Activated CD4-positive, alpha-beta T cell treated with anti-CD3 and anti-CD28 coated beads, Interleukin-2, amount 50 U/mL, for 4 hours (primary cell): ENCODE measurements around the gene TOMM34.
A peak's percentile ranks its signal among the peaks of the same experiment; 100 is the strongest.

Source experiments
- DNase-seq, 2 experiments: peaks; one replicate each; pipeline ENCODE4 v3.0.0-alpha.2; 2020

TOMM34 gene

GRCh38 chr20:44962483-44962882 is 2.3 kb upstream of the TOMM34 start:
- no peak for DNase-seq

- DNase-seq: no peak
These were observed 1.7 kb upstream of the TOMM34 start for GRCh38 chr20:44961870-44962267.

- no peak for DNase-seq
These were observed 1.0 kb upstream of the TOMM34 start for GRCh38 chr20:44961011-44961869.

- peak; percentile 78 to 82 for DNase-seq
These were observed 527 bp downstream of the TOMM34 start for GRCh38 chr20:44959638-44960102.

- no peak for DNase-seq
These were observed 1.0 kb downstream of the TOMM34 start for GRCh38 chr20:44959082-44959637.

DNA sequence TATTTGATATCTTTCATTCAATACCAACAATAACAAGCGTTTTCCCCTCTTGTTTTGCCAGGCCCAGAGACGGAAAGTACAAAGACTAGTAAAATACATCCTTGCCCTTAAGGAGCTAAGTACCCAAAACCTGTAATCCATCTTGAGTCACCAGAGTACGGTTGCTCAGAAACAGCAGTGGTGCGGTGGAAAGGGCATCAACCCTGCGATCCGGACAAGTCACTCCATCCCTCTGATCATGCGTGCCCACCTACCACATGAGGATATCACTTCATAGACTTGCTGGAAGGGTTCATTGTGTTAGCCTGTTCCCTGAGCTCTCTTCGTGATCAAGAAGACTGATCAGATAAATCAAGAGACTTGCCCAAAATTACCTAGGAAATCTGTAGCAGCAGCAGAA is 1.9 kb downstream of the TOMM34 start:
- no peak for DNase-seq

GRCh38 chr20:44956410-44956809 is 3.8 kb downstream of the TOMM34 start:
- no peak for DNase-seq

DNA sequence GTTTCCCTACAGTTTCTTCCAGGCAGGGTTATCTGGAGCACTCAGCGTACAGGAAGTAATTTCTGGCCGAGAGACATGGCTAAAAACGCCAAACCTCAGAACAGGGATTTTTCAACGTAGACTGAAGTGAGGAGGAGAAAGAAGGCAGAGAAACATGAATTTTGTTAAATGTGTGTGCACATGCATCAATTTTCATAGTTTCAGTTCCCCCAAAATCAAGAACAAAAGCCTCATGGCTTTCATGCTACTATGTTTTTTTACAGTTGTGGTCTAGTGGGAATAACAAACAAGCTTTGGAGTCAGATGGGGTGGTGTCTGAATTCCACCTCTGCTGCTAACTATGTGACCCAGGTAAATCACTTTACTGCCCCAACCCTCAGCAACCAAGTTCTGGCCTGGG is 4.9 kb downstream of the TOMM34 start:
- DNase-seq: no peak

DNA sequence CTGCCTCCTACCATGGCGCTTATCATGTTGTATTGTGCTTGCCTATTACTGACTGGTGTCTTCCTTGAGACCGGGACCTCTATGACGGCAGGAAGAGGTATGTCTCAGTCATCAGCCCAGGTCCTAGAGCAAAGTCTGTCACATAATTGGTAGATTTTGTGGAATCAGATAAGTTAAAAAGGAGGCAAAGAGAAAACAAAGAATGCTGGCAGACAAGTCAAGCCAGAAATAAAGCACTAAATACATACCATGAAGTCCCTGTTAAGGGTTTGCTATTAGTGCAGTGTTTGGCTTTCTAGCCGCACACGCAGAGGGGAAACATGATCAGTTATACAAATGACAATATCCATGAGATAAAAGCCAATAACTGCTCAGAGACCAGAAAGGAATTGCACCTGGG is 6.0 kb downstream of the TOMM34 start:
- no peak for DNase-seq

DNA sequence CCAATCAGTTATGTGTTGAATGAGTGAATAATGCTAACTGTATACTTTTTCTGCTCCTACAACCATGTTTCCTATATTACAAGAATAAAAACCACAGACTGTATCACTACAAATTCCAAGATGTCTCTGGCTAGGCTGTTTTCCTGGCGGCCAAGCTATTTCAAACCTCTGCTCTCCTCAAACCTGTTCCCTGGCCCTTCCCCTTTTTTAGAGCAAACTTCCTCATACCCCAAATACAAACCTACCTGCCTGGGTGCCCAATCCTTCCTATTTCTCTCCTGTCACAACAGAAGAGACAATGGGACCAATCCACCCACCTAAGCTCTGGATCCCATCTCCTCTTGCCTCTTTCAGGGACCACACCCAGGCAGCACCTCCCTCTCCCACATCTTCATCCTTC is 7.5 kb downstream of the TOMM34 start:
- no peak for DNase-seq

GRCh38 chr20:44950368-44950767 is 9.8 kb downstream of the TOMM34 start:
- no peak for DNase-seq

- no peak for DNase-seq
These were observed 11.7 kb downstream of the TOMM34 start for GRCh38 chr20:44948513-44948912.

GRCh38 chr20:44948107-44948506 is 12.1 kb downstream of the TOMM34 start:
- DNase-seq: no peak

DNA sequence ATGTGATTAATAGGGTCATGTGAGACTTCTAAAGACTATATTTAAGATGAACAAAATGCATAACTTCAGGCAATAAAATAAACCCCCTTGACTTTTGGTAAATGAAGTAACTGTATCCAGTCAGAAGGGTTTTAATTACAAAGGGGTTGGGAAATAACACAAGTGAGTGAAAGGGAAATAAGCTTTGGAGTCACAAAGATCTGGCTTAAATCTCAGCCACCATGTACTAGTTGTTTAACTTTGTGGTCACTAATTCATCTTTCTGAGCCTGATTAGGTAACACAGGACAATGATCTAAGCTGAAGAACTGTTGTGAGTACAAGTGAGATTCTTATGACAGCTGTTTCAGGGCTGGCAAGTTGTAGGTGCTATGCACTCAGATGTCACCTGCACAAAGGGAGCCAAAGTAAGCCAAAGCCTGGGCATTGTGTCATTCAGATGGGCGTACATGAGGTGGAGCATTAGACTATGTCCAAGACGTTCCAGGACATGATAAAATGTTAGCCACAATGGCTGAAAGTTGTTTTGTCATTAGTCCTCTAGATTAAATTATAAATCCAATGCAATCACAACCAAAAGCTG is 13.8 kb downstream of the TOMM34 start:
- DNase-seq: no peak

DNA sequence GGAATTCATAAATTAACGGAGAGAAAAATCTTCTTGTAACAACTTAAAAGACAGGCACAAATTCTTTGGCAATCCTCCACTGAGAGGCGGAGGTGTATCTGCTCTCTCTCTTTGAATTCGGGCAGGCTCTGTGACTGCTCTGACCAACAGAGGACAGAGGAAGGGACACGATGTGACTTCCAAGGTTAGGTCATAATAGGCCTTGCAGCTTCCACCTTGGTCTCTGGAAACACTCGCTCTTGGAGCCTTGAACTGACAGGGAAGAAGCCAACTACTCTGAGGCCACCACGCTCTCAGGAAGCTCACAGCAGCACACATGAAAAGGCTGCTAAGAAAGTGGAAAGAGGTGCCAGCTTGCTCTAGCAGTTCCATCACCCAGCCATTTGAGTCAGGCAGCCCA is 14.9 kb downstream of the TOMM34 start:
- no peak for DNase-seq

- no peak for DNase-seq
These were observed 16.4 kb downstream of the TOMM34 start for GRCh38 chr20:44943828-44944227.

DNA sequence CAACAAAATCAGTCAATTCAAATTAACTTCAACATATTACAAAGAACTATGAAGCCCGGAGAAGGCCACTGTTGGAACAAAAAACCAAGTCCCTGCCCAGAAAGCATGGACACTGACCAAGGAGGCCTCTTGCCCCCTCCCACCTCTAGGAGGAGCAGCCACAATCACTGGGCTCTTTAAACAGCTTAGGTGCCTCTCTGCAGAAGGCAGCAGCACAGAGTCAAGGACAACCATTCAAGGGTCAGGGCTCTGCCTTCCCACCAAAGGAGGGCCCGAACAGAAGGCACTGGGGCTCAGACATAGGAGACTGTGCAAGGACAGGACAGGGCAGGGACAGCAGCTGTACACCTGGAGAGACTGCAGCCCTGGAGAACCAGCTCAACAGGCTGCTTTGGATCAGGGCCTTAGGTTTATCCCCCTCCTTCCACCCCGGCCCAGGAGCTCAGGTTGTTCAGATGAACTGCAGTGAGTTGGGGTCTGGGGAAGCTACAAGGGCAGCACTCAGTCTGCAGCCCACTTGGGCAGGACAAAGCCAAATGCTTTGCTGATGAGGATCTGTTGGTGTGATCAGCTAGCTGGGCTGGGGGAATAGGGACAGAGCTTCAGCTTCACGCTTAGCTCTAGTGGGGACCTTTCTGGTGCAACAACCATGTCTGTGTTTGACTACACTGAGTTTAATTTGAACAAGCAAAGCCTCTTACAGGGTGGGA is 17.8 kb downstream of the TOMM34 start:
- no peak for DNase-seq

DNA sequence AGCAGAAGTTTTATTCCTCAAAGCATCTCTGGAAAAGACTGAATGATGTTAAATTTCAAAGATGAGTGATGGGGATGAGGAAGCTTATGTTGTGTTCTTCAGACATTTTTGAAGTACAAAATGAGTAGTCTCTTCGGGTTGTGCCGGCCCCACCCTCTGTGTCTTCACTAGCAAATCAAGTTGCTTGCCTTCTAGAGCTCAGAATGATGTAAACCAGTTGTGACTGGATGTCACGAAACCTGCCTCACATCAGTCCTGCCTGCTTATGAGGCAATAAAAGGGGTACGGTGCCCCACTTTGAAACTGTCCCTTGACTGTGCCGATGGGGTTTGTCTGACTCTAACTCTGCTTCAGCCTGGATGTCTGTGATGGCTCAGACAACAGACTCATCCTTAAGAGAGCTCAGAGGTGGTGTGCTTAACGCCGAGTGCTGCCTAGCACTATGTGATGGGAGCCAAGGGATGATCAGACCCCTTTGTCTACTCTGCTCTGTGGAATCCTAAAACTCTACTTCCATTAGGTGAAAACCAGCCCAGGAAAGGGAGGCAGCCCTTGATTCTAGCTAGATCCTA is 19.0 kb downstream of the TOMM34 start:
- DNase-seq: no peak

DNA sequence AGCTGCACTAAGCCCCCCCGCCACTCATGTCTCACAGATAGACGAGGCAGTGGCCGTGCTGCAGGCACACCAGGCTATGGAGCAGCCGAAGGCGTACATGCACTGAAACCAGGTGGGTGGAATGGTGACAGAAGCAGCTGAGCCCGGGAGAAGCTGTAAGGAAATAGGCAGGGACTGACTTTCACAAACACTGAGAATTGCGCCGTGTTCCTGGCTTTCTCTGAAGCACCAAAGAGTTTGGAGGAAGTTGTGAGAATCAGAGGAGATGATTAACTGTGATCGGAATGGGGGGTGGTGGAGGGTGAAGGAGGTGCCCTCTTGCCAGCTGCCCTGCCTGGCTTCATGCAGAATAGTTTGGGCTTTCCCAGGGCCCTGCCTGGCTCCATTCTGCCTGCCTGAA is 21.6 kb downstream of the TOMM34 start:
- DNase-seq: no peak

DNA sequence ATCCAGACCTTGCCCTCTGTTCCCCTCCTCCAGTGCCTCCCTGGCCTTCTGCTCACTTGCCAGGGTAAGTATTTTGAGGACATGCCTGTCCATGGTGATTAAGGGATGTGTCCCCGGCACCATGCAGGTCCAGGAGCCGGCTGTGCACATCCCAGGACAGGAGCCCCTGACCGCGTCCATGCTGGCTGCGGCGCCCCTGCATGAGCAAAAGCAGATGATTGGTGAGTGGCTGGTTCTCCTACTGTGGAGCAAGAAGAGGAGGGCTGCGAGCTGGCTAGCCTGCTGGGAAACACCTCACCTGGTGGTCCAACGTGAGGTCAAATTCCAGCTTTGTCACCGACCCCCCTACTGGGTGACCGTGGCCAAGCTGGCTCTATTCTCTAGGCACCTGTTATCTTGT is 23.7 kb downstream of the TOMM34 start:
- no peak for DNase-seq

GRCh38 chr20:44932916-44933315 is 27.3 kb downstream of the TOMM34 start:
- DNase-seq: no peak

GRCh38 chr20:44931911-44932310 is 28.3 kb downstream of the TOMM34 start:
- no peak for DNase-seq

- no peak for DNase-seq
These were observed 29.6 kb downstream of the TOMM34 start for GRCh38 chr20:44930517-44931168.
